H1 (cell line): ENCODE results near the gene PLA2R1. TPM values are rescaled to one million over a fixed set of nuclear protein-coding genes. Genes with fewer than 3 reads are reported as not detected.

Experiments used
- CTCF ChIA-PET: fragments of 300-600 bp; sonication (Branson Sonifier 250); formaldehyde crosslinking; loops from one replicate; lab custom pipeline; 2021; ENCODE audit not compliant: partially characterized antibody; lab: Charles Lee
- POLR2A ChIA-PET: fragments of 300-600 bp; sonication (Branson Sonifier 250); formaldehyde crosslinking; loops from one replicate; lab custom pipeline; 2021; ENCODE audit warnings: inconsistent platforms; ENCODE audit not compliant: partially characterized antibody; lab: Charles Lee
- DNase-seq, 2 experiments: peaks; one replicate each; pipeline versions ENCODE4 v3.0.0 to v3.0.0-alpha.2; 2010 to 2022; ENCODE audit warnings: low spot score in 2 of 2, low read depth in 1 of 2, mixed read lengths in 1 of 2
- FAIRE-seq: peaks from 2 replicates; lab custom pipeline; 2011; peaks lifted over from hg19 to GRCh38; lab: Jason Lieb, UNC
- H2AFZ ChIP-seq: 2 replicates; pipeline ENCODE4 v1.8.1; 2012; ENCODE audit warnings: low read length, inconsistent platforms
- H2AK5ac ChIP-seq: 2 replicates; pipeline ENCODE4 v1.6.1; 2013; ENCODE audit warnings: low read depth, low read length
- H2BK120ac ChIP-seq: replicated peaks from 2 replicates; pipeline ENCODE3; 2013; ENCODE audit warnings: low read depth, low read length, inconsistent platforms
- H2BK12ac ChIP-seq: 2 replicates; pipeline ENCODE4 v1.6.1; 2013; ENCODE audit warnings: low read depth, low read length
- H2BK15ac ChIP-seq: 2 replicates; pipeline ENCODE4 v1.6.1; 2013; ENCODE audit warnings: low read length
- H2BK20ac ChIP-seq: 2 replicates; pipeline ENCODE4 v1.6.1; 2013; ENCODE audit warnings: low read length
- H2BK5ac ChIP-seq: 2 replicates; pipeline ENCODE4 v1.6.1; 2013; ENCODE audit warnings: low read depth, low read length
- H3K14ac ChIP-seq: 2 replicates; pipeline ENCODE4 v1.6.1; 2013; ENCODE audit warnings: inconsistent platforms; ENCODE audit not compliant: insufficient read length
- H3K18ac ChIP-seq: 2 replicates; pipeline ENCODE4 v1.6.1; 2013; ENCODE audit warnings: low read length; ENCODE audit errors: extremely low read depth
- H3K23ac ChIP-seq: 2 replicates; pipeline ENCODE4 v1.6.1; 2013; ENCODE audit warnings: inconsistent platforms; ENCODE audit not compliant: insufficient read length
- H3K23me2 ChIP-seq: 2 replicates; pipeline ENCODE4 v1.6.1; 2013; ENCODE audit warnings: low read depth, low read length
- H3K27ac ChIP-seq: 2 replicates; pipeline ENCODE4 v1.6.1; 2011; ENCODE audit warnings: low read depth, low read length, inconsistent platforms
- H3K27me3 ChIP-seq, 4 experiments: replicated peaks in 1 of 4; 1 replicate in 1 of 4; 2 replicates in 3 of 4; pipeline versions ENCODE4 v1.6.1 to v1.8.1; 2011 to 2013; ENCODE audit warnings: low read length in 3 of 4, mild to moderate bottlenecking in 3 of 4, inconsistent platforms in 2 of 4, mixed read lengths in 2 of 4, moderate library complexity in 1 of 4; ENCODE audit not compliant: control insufficient read depth in 3 of 4, insufficient read depth in 3 of 4; ENCODE audit errors: extremely low read depth in 1 of 4
- H3K36me3 ChIP-seq, 4 experiments: 2 replicates each; pipeline versions ENCODE4 v1.6.1 to v1.8.1; 2011 to 2013; ENCODE audit warnings: mild to moderate bottlenecking in 4 of 4, low read length in 3 of 4, moderate library complexity in 2 of 4, control low read depth in 1 of 4, inconsistent platforms in 1 of 4; ENCODE audit not compliant: insufficient read depth in 4 of 4, control insufficient read depth in 2 of 4
- H3K4ac ChIP-seq: replicated peaks from 2 replicates; pipeline ENCODE3; 2013; ENCODE audit warnings: low read length, low read depth, mixed read lengths, inconsistent platforms; ENCODE audit not compliant: insufficient read length
- H3K4me1 ChIP-seq, 4 experiments: replicated peaks in 1 of 4; 1 replicate in 1 of 4; 2 replicates in 3 of 4; pipeline versions ENCODE4 v1.6.1 to v1.8.1; 2011 to 2013; ENCODE audit warnings: low read length in 3 of 4, inconsistent platforms in 2 of 4, mixed read lengths in 1 of 4; ENCODE audit not compliant: insufficient read depth in 4 of 4, control insufficient read depth in 3 of 4
- H3K4me2 ChIP-seq, 2 experiments: 2 replicates each; pipeline versions ENCODE4 v1.6.1 to v1.8.1; 2011 to 2013; ENCODE audit warnings: low read depth in 2 of 2, low read length in 2 of 2, control low read depth in 1 of 2, inconsistent platforms in 1 of 2, mild to moderate bottlenecking in 1 of 2; ENCODE audit not compliant: insufficient read depth in 1 of 2
- H3K4me3 ChIP-seq, 4 experiments: fragments of 200-600, 300-600 bp in 1 of 4; sonication (generic), shearing (Covaris generic), sonication (Bioruptor Twin) in 1 of 4; 2 replicates each; pipeline versions ENCODE4 v1.5.1 to v1.8.1; 2011 to 2016; ENCODE audit warnings: low read length in 4 of 4, low read depth in 3 of 4, control low read depth in 2 of 4, inconsistent platforms in 2 of 4, mild to moderate bottlenecking in 2 of 4, mixed read lengths in 1 of 4, moderate library complexity in 1 of 4; ENCODE audit not compliant: insufficient read depth in 2 of 4; ENCODE audit errors: extremely low read depth in 1 of 4
- H3K56ac ChIP-seq: replicated peaks from 2 replicates; pipeline ENCODE3; 2013; ENCODE audit warnings: low read depth, mild to moderate bottlenecking, mixed read lengths, low read length, inconsistent platforms; ENCODE audit not compliant: insufficient read length
- H3K79me1 ChIP-seq: 2 replicates; pipeline ENCODE4 v1.6.1; 2013; ENCODE audit warnings: low read depth, low read length, control low read depth
- H3K79me2 ChIP-seq, 2 experiments: 2 replicates each; pipeline versions ENCODE4 v1.6.1 to v1.8.1; 2012 to 2013; ENCODE audit warnings: low read length in 2 of 2, mild to moderate bottlenecking in 2 of 2, inconsistent platforms in 1 of 2; ENCODE audit not compliant: insufficient read depth in 2 of 2, control insufficient read depth in 1 of 2
- H3K9ac ChIP-seq, 4 experiments: replicated peaks in 1 of 4; 1 replicate in 1 of 4; 2 replicates in 3 of 4; pipeline versions ENCODE4 v1.6.1 to v1.8.1; 2011 to 2013; ENCODE audit warnings: low read depth in 3 of 4, low read length in 3 of 4, control low read depth in 2 of 4, mild to moderate bottlenecking in 2 of 4, moderate library complexity in 2 of 4, inconsistent platforms in 1 of 4; ENCODE audit errors: extremely low read depth in 1 of 4
- H3K9me3 ChIP-seq, 2 experiments: 2 replicates each; pipeline versions ENCODE4 v1.6.1 to v1.8.1; 2012 to 2013; ENCODE audit warnings: mild to moderate bottlenecking in 2 of 2, moderate library complexity in 2 of 2, control low read depth in 1 of 2, inconsistent platforms in 1 of 2, low read depth in 1 of 2, low read length in 1 of 2, mixed read lengths in 1 of 2; ENCODE audit not compliant: insufficient read depth in 2 of 2
- H4K20me1 ChIP-seq, 2 experiments: replicated peaks in 1 of 2; 2 replicates each; pipeline versions ENCODE3 to v1.8.1; 2011 to 2013; ENCODE audit warnings: inconsistent platforms in 2 of 2, low read length in 2 of 2, mild to moderate bottlenecking in 1 of 2; ENCODE audit not compliant: insufficient read depth in 2 of 2, control insufficient read depth in 1 of 2
- H4K5ac ChIP-seq: 2 replicates; pipeline ENCODE4 v1.6.1; 2013; ENCODE audit warnings: low read length, low read depth, mixed read lengths, inconsistent platforms; ENCODE audit not compliant: insufficient read length
- H4K8ac ChIP-seq: 2 replicates; pipeline ENCODE4 v1.8.0; 2013; ENCODE audit warnings: mild to moderate bottlenecking, moderate library complexity, low read length, inconsistent platforms; ENCODE audit not compliant: insufficient read depth; ENCODE audit errors: extremely low read depth
- H4K91ac ChIP-seq: replicated peaks from 2 replicates; pipeline ENCODE3; 2013; ENCODE audit warnings: low read length, mixed read lengths, inconsistent platforms; ENCODE audit not compliant: insufficient read length
- KDM4A ChIP-seq: IDR thresholded peaks from one replicate; pipeline ENCODE4 v1.7.1; 2012; ENCODE audit warnings: low read depth, mild to moderate bottlenecking, moderate library complexity, low read length, inconsistent platforms; ENCODE audit not compliant: severe bottlenecking
- POLR2AphosphoS5 ChIP-seq: IDR thresholded peaks from 2 replicates; pipeline ENCODE4 v1.6.1; 2011; ENCODE audit warnings: low read depth, low read length
- TBP ChIP-seq: IDR thresholded peaks from 2 replicates; pipeline ENCODE4 v1.6.1; 2011; ENCODE audit warnings: low read depth, low read length, improper control_type of control experiment
- WGBS, 2 experiments: shearing (Covaris generic) in 1 of 2; methylation state at CpG; one replicate each; pipeline versions ENCODE4 v1.1.6 to v1.1.7; 2013 to 2015; ENCODE audit warnings: low lambda C conversion rate in 2 of 2, mixed read lengths in 2 of 2, inconsistent platforms in 1 of 2, low coverage in 1 of 2, missing lambda C conversion rate in 1 of 2; ENCODE audit not compliant: insufficient replicate concordance in 2 of 2, insufficient coverage in 1 of 2, insufficient read length in 1 of 2; ENCODE audit errors: extremely low coverage in 1 of 2, missing lambda C conversion rate in 1 of 2; 5-methylcytosine and 5-hydroxymethylcytosine counted together
- polyA plus RNA-seq, 7 experiments: library from polyadenylated mRNA; depleted of rRNA in 3 of 7; stranded (reverse) in 5 of 7; unstranded in 2 of 7; fragments of >200 nt in 5 of 7; fragments of 200-250 nt in 2 of 7; gene quantifications; 1 replicate in 5 of 7; 2 replicates in 1 of 7; 4 replicates in 1 of 7; pipeline versions ENCODE4 v1.2.1 to v1.2.3, GENCODE V29; 2011 to 2013; ENCODE audit warnings: missing spikeins in 2 of 7, mixed read lengths in 2 of 7
- total RNA-seq: library from RNA; stranded (reverse); fragmentation: NEBNext Ultra II Directional; extraction: Animal tissue kit (Norgen Biotek cat#: 25700); gene quantifications from 2 replicates; pipeline ENCODE4 v1.2.1, GENCODE V29; 2021

The PLA2R1 gene
- total and polyA plus RNA-seq, 2 of the 8 experiments (the other 6 are each of a cell fraction or from before 2014, with no cell fraction given), result 0.65 to 1.5 TPM

GRCh38 chr2:159941729-159942128, 120.7 kb downstream of the PLA2R1 start:
- TF ChIP-seq KDM4A, result no peak
- no peak for TF ChIP-seq POLR2AphosphoS5
- no peak for TF ChIP-seq TBP
- FAIRE-seq, result no peak
- no peak overlapping the region for H4K5ac ChIP-seq

More at GRCh38 chr2:159941729-159942128, 120.7 kb downstream of the PLA2R1 start:
- Histone ChIP-seq H2BK12ac (no peak overlapping the region), H2BK20ac (no peak overlapping the region), H2AFZ (no peak overlapping the region), H4K91ac (no peak overlapping the region), H3K9me3 (no peaks in the 10 kb centered on the region), H3K27ac (no peak overlapping the region), H2AK5ac (no peak overlapping the region), H3K18ac (no peak overlapping the region), H3K9ac (no peak overlapping the region), H2BK15ac (no peak overlapping the region), H4K8ac (no peak overlapping the region), H3K4me3 (no peak overlapping the region), H3K56ac (no peak overlapping the region), H3K4me2 (no peak overlapping the region), H2BK120ac (no peak overlapping the region), H3K79me1 (no peaks in the 10 kb centered on the region), H3K23ac (no peak overlapping the region), H3K79me2 (no peaks in the 10 kb centered on the region), H3K27me3 (no peaks in the 10 kb centered on the region), H3K23me2 (no peaks in the 10 kb centered on the region), H3K14ac (no peak overlapping the region), H3K36me3 (no peaks in the 10 kb centered on the region), H4K20me1 (no peaks in the 10 kb centered on the region), H2BK5ac (no peak overlapping the region), H3K4ac (no peak overlapping the region), H3K4me1 (no peaks in the 10 kb centered on the region; a peak in 1 of 7 replicates)
- DNase-seq, result no peak
- ChIA-PET POLR2A (no interaction called here), CTCF (interaction anchor here (1.4 kb wide), 1 partner anchor 135 kb away, joined by 4 read pairs; no protein-coding TSS in a partner anchor)
- 94% methylated on average over 5 of the region's 5 CpGs; no CpG with 5 or more reads in 1 of the 2 experiments for WGBS, 2 experiments
